ENCODE measurements around the gene DNAAF5.

The DNAAF5 gene

GRCh38 chr7:761101-761500 lies 34.6 kb downstream of the DNAAF5 start:
- no peak overlapping the region for H4K8ac ChIP-seq (ENCODE audit: low read length)
- no peak for DNase-seq
- H3K27me3 ChIP-seq (ENCODE audit: control insufficient read depth in 1 of 2, insufficient read depth in 1 of 2, low read length in 2 of 2) = no peaks in the 10 kb centered on the region
- H2BK15ac ChIP-seq (ENCODE audit: low read depth, poor library complexity, severe bottlenecking) = no peak overlapping the region
- no peak overlapping the region for H3K9ac ChIP-seq (ENCODE audit: low read length)
- H3K4ac ChIP-seq (ENCODE audit: low read depth in 1 of 2, low read length in 2 of 2) = no peak overlapping the region
- H3K23ac ChIP-seq (ENCODE audit: low read length in 2 of 2) = no peak overlapping the region
- no peaks in the 10 kb centered on the region for H3K9me3 ChIP-seq (ENCODE audit: control insufficient read depth, low read length)
- no peak overlapping the region for H3K14ac ChIP-seq (ENCODE audit: low read length in 2 of 2)
- H3K4me2 ChIP-seq (ENCODE audit: low read length, poor library complexity, severe bottlenecking) = no peak overlapping the region
- H2AFZ ChIP-seq (ENCODE audit: low read depth, low read length) = no peak overlapping the region
- no peak overlapping the region for H3K18ac ChIP-seq (ENCODE audit: low read depth in 1 of 2, low read length in 2 of 2)
- no peak overlapping the region for H4K91ac ChIP-seq (ENCODE audit: low read length)
- H3K36me3 ChIP-seq (ENCODE audit: control insufficient read depth in 1 of 2, insufficient read depth in 2 of 2, low read depth in 1 of 2, low read length in 2 of 2) = peaks cover 71 to 83% of the 10 kb centered on the region in 2 experiments
- H2BK5ac ChIP-seq (ENCODE audit: low read depth, low read length, poor library complexity, severe bottlenecking) = no peak overlapping the region
- H3K27ac ChIP-seq (ENCODE audit: low read length, poor library complexity, severe bottlenecking) = no peak overlapping the region
- no peak overlapping the region for H2AK5ac ChIP-seq (ENCODE audit: low read length, severe bottlenecking)
- no peak overlapping the region for H3K4me3 ChIP-seq (ENCODE audit: insufficient read depth in 1 of 2, low read depth in 1 of 2, low read length in 2 of 2)
- H2BK12ac ChIP-seq (ENCODE audit: low read length in 2 of 2) = no peak overlapping the region
- H2BK120ac ChIP-seq (ENCODE audit: low read depth, low read length) = no peak overlapping the region
- 95% methylated on average over 12 of the region's 12 CpGs for WGBS
- H3K79me1 ChIP-seq (replicated peaks; ENCODE audit: low read length, poor library complexity, severe bottlenecking) = peaks cover 28% of the 10 kb centered on the region
- H3K4me1 ChIP-seq (ENCODE audit: control insufficient read depth, insufficient read depth, low read depth, low read length) = peaks cover 9% of the 10 kb centered on the region

GRCh38 chr7:761631-762030 lies 35.1 kb downstream of the DNAAF5 start:
- Histone ChIP-seq H2BK15ac (ENCODE audit: low read depth, poor library complexity, severe bottlenecking) (no peak overlapping the region), H3K36me3 (ENCODE audit: control insufficient read depth in 1 of 2, insufficient read depth in 2 of 2, low read depth in 1 of 2, low read length in 2 of 2) (peaks cover 73 to 81% of the 10 kb centered on the region in 2 experiments), H3K4ac (ENCODE audit: low read depth in 1 of 2, low read length in 2 of 2) (no peak overlapping the region), H3K4me2 (ENCODE audit: low read length, poor library complexity, severe bottlenecking) (no peak overlapping the region), H2BK5ac (ENCODE audit: low read depth, low read length, poor library complexity, severe bottlenecking) (no peak overlapping the region), H3K23ac (ENCODE audit: low read length in 2 of 2) (no peak overlapping the region), H2BK12ac (ENCODE audit: low read length in 2 of 2) (no peak overlapping the region), H3K4me3 (ENCODE audit: insufficient read depth in 1 of 2, low read depth in 1 of 2, low read length in 2 of 2) (no peak overlapping the region), H3K79me1 (replicated peaks; ENCODE audit: low read length, poor library complexity, severe bottlenecking) (peaks cover 23% of the 10 kb centered on the region), H2AFZ (ENCODE audit: low read depth, low read length) (no peak overlapping the region), H3K18ac (ENCODE audit: low read depth in 1 of 2, low read length in 2 of 2) (no peak overlapping the region), H3K27me3 (ENCODE audit: control insufficient read depth in 1 of 2, insufficient read depth in 1 of 2, low read length in 2 of 2) (no peaks in the 10 kb centered on the region), H3K4me1 (ENCODE audit: control insufficient read depth, insufficient read depth, low read depth, low read length) (peaks cover 9% of the 10 kb centered on the region), H4K91ac (ENCODE audit: low read length) (no peak overlapping the region), H3K9me3 (ENCODE audit: control insufficient read depth, low read length) (no peaks in the 10 kb centered on the region), H3K9ac (ENCODE audit: low read length) (no peak overlapping the region), H4K8ac (ENCODE audit: low read length) (no peak overlapping the region), H2AK5ac (ENCODE audit: low read length, severe bottlenecking) (no peak overlapping the region), H3K14ac (ENCODE audit: low read length in 2 of 2) (no peak overlapping the region), H2BK120ac (ENCODE audit: low read depth, low read length) (no peak overlapping the region), H3K27ac (ENCODE audit: low read length, poor library complexity, severe bottlenecking) (no peak overlapping the region)
- WGBS = 95% methylated on average over 11 of the region's 11 CpGs
- DNase-seq = no peak

GRCh38 chr7:762885-763284 lies 36.4 kb downstream of the DNAAF5 start:
- Histone ChIP-seq H4K91ac (ENCODE audit: low read length) (no peak overlapping the region), H4K8ac (ENCODE audit: low read length) (no peak overlapping the region), H3K4me2 (ENCODE audit: low read length, poor library complexity, severe bottlenecking) (no peak overlapping the region), H3K9me3 (ENCODE audit: control insufficient read depth, low read length) (no peaks in the 10 kb centered on the region), H2BK12ac (ENCODE audit: low read length in 2 of 2) (no peak overlapping the region), H2BK15ac (ENCODE audit: low read depth, poor library complexity, severe bottlenecking) (no peak overlapping the region), H3K9ac (ENCODE audit: low read length) (no peak overlapping the region), H2BK5ac (ENCODE audit: low read depth, low read length, poor library complexity, severe bottlenecking) (no peak overlapping the region), H3K18ac (ENCODE audit: low read depth in 1 of 2, low read length in 2 of 2) (no peak overlapping the region), H3K14ac (ENCODE audit: low read length in 2 of 2) (no peak overlapping the region), H2AFZ (ENCODE audit: low read depth, low read length) (no peak overlapping the region), H3K4me1 (ENCODE audit: control insufficient read depth, insufficient read depth, low read depth, low read length) (peaks cover 13% of the 10 kb centered on the region), H3K23ac (ENCODE audit: low read length in 2 of 2) (no peak overlapping the region), H2AK5ac (ENCODE audit: low read length, severe bottlenecking) (no peak overlapping the region), H3K27ac (ENCODE audit: low read length, poor library complexity, severe bottlenecking) (no peak overlapping the region), H3K4me3 (ENCODE audit: insufficient read depth in 1 of 2, low read depth in 1 of 2, low read length in 2 of 2) (no peak overlapping the region), H3K36me3 (ENCODE audit: control insufficient read depth in 1 of 2, insufficient read depth in 2 of 2, low read depth in 1 of 2, low read length in 2 of 2) (peaks cover 61 to 72% of the 10 kb centered on the region in 2 experiments), H3K4ac (ENCODE audit: low read depth in 1 of 2, low read length in 2 of 2) (no peak overlapping the region), H3K79me1 (replicated peaks; ENCODE audit: low read length, poor library complexity, severe bottlenecking) (peaks cover 17% of the 10 kb centered on the region), H2BK120ac (ENCODE audit: low read depth, low read length) (no peak overlapping the region), H3K27me3 (ENCODE audit: control insufficient read depth in 1 of 2, insufficient read depth in 1 of 2, low read length in 2 of 2) (no peaks in the 10 kb centered on the region)
- WGBS = 73% methylated on average over 5 of the region's 5 CpGs
- no peak for DNase-seq

- 98% methylated on average over 19 of the region's 19 CpGs for WGBS
- Histone ChIP-seq H3K36me3 (ENCODE audit: control insufficient read depth in 1 of 2, insufficient read depth in 2 of 2, low read depth in 1 of 2, low read length in 2 of 2) (peaks cover 55 to 77% of the 10 kb centered on the region in 2 experiments), H4K8ac (ENCODE audit: low read length) (no peak overlapping the region), H2BK15ac (ENCODE audit: low read depth, poor library complexity, severe bottlenecking) (no peak overlapping the region), H3K4me3 (ENCODE audit: insufficient read depth in 1 of 2, low read depth in 1 of 2, low read length in 2 of 2) (no peak overlapping the region), H3K9me3 (ENCODE audit: control insufficient read depth, low read length) (no peaks in the 10 kb centered on the region), H3K4me2 (ENCODE audit: low read length, poor library complexity, severe bottlenecking) (no peak overlapping the region), H2BK12ac (ENCODE audit: low read length in 2 of 2) (no peak overlapping the region), H3K18ac (ENCODE audit: low read depth in 1 of 2, low read length in 2 of 2) (no peak overlapping the region), H2AFZ (ENCODE audit: low read depth, low read length) (no peak overlapping the region), H3K9ac (ENCODE audit: low read length) (no peak overlapping the region), H4K91ac (ENCODE audit: low read length) (no peak overlapping the region), H2BK5ac (ENCODE audit: low read depth, low read length, poor library complexity, severe bottlenecking) (no peak overlapping the region), H3K79me1 (replicated peaks; ENCODE audit: low read length, poor library complexity, severe bottlenecking) (peaks cover 16% of the 10 kb centered on the region), H3K23ac (ENCODE audit: low read length in 2 of 2) (no peak overlapping the region), H3K27me3 (ENCODE audit: control insufficient read depth in 1 of 2, insufficient read depth in 1 of 2, low read length in 2 of 2) (no peaks in the 10 kb centered on the region), H3K4me1 (ENCODE audit: control insufficient read depth, insufficient read depth, low read depth, low read length) (peaks cover 21% of the 10 kb centered on the region), H2BK120ac (ENCODE audit: low read depth, low read length) (no peak overlapping the region), H2AK5ac (ENCODE audit: low read length, severe bottlenecking) (no peak overlapping the region), H3K27ac (ENCODE audit: low read length, poor library complexity, severe bottlenecking) (no peak overlapping the region), H3K14ac (ENCODE audit: low read length in 2 of 2) (no peak overlapping the region), H3K4ac (ENCODE audit: low read depth in 1 of 2, low read length in 2 of 2) (no peak overlapping the region)
- DNase-seq = no peak
These were observed 37.3 kb downstream of the DNAAF5 start for GRCh38 chr7:763762-764161.

Data from mesenchymal stem cell (in vitro differentiated cells and primary cell).